KOPT-K1 (cell line): ENCODE results near the gene ACVR1.
"Not testable (repeated sequence)": the region's sequence is repeated elsewhere in the genome, so short reads cannot be mapped to it uniquely, and the experiment has no call there.

Experiments used
- H3K27ac ChIP-seq: fragments of 200-600 bp; sonication (generic); 2 replicates; pipeline ENCODE4 v1.5.1; 2016; ENCODE audit warnings: antibody characterized with exemption, mild to moderate bottlenecking, low read depth, low read length; ENCODE audit not compliant: poor library complexity, severe bottlenecking
- H3K36me3 ChIP-seq: fragments of 200-600 bp; sonication (generic); 2 replicates; pipeline ENCODE4 v1.5.1; 2017; ENCODE audit warnings: antibody characterized with exemption, mild to moderate bottlenecking, low read length, moderate library complexity; ENCODE audit not compliant: insufficient read depth
- H3K9me3 ChIP-seq: fragments of 200-600 bp; sonication (generic); 2 replicates; pipeline ENCODE4 v1.5.1; 2017; ENCODE audit warnings: antibody characterized with exemption, low read length, mild to moderate bottlenecking; ENCODE audit not compliant: insufficient read depth, poor library complexity, severe bottlenecking

Gene ACVR1

DNA sequence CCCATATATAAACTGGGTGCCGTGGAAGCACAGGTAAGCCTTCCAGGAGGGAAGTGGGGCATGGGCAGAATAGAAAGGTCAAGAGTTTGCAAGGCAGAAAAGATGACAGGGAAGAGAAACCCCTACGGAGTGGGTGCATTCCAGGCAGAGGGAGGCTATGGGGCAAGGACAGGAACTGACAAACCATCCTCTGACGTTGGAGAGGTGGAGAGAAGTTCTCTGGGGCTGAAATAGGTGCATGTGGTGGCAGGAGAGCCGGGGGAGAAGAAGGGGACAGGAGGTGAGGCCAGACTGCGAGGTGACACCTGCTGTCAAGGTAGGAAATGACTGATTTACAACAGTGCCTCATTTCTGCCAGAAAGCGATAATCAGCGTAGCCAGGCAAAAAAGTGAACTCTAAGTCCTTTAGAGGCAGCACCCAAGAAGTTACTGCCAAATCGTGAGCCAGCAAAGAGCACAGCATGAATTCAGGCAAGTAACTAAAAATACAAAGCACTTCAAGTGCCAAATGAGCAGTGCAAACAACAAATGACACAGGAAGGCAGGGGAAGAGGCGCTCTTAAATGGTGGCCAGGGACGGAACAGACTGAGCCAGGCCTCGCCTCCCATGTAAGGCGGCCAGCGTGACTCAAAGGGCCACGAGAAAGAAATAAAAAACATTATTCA is 134.2 kb downstream of the ACVR1 start:
- H3K36me3 ChIP-seq: no peaks in the 10 kb centered on the region
- no peak overlapping the region for H3K27ac ChIP-seq
- H3K9me3 ChIP-seq: no peaks in the 10 kb centered on the region

- Histone ChIP-seq H3K36me3 (no peaks in the 10 kb centered on the region), H3K27ac (no peak overlapping the region), H3K9me3 (no peaks in the 10 kb centered on the region)
These were observed 138.5 kb downstream of the ACVR1 start for GRCh38 chr2:157737656-157738055.

- H3K9me3 ChIP-seq: no peaks in the 10 kb centered on the region
- no peak overlapping the region for H3K27ac ChIP-seq
- H3K36me3 ChIP-seq: no peaks in the 10 kb centered on the region
These were observed 140.6 kb downstream of the ACVR1 start for GRCh38 chr2:157735532-157735931.

- H3K27ac ChIP-seq: no peak overlapping the region
- no peaks in the 10 kb centered on the region for H3K36me3 ChIP-seq
- H3K9me3 ChIP-seq: no peaks in the 10 kb centered on the region
These were observed 142.9 kb downstream of the ACVR1 start for GRCh38 chr2:157733263-157733662.

- no peak overlapping the region for H3K27ac ChIP-seq
- H3K9me3 ChIP-seq: no peaks in the 10 kb centered on the region
- H3K36me3 ChIP-seq: no peaks in the 10 kb centered on the region
These were observed 143.5 kb downstream of the ACVR1 start for GRCh38 chr2:157732596-157732995.

DNA sequence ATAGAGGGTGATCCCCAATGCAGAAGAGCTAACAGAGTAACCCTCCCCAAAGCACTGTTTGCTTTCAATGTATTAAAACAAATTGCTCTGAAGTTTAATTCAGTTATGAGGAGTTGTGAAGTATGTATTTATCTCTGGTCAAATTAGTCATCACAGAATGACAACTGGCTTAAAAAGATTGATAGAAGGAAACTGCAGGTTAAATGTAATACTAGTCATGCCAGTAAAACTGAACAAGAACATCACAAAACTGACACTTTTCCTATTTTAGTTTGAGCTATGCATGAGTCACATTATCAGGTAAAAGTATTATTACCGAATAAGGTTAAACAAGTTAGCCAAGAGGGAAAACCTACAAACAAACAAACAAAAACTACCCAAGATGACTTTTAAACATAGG is 148.4 kb downstream of the ACVR1 start:
- Histone ChIP-seq H3K36me3 (no peaks in the 10 kb centered on the region), H3K9me3 (peaks cover 11% of the 10 kb centered on the region), H3K27ac (no peak overlapping the region)

- no peak overlapping the region for H3K27ac ChIP-seq
- H3K9me3 ChIP-seq: peaks cover 17% of the 10 kb centered on the region
- H3K36me3 ChIP-seq: no peaks in the 10 kb centered on the region
These were observed 149.2 kb downstream of the ACVR1 start for GRCh38 chr2:157726946-157727345.

DNA sequence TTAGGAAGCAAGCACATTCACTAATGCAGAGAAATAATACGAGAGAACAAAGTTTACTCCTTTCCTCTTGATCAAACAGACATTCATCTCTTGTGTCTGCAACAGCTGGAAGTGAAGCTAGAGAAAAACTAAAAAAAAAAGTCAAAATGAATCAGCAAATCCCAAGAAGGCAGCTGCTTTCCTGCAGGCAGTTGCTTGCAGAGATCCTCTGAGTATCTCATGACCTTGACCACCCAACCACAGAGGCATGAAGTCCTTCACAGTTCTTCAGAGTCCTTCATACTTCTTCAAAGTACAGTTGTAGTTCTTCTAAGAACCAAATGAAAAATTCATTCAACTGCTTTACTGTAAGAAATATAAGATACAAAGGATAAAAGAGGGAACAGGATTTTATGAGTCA is 150.3 kb downstream of the ACVR1 start:
- no peaks in the 10 kb centered on the region for H3K36me3 ChIP-seq
- H3K9me3 ChIP-seq: peaks cover 23% of the 10 kb centered on the region
- no peak overlapping the region for H3K27ac ChIP-seq

DNA sequence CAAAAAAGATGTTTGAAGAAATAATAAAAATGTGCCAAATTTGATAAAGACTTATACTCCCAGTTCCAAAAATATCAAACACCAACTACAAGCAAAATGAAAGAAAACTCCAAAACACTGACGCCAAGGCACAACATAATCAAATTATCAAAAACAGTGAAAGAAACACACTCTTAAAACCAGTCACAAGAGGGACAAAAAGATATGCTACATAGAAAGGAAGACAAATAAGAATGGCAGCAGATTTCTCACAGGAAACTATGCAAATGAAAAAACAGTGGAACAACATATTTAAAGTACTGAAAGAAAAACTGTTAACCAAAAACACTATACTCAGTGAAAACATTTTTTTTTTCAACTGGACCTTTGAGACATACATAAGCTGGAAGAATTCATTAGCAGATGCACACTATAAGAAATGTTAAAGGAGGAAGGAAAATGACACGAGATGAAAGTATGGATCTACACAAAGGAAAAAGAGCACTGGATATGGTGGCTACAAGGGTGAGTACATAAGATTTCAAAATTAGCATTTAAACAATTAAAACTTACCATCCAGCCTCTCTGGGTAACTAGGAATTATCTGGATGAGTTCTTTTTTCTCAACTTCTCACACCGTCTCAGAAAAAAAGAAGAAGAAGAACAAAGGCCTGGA is 153.4 kb downstream of the ACVR1 start:
- Histone ChIP-seq H3K9me3 (peaks cover 23% of the 10 kb centered on the region), H3K36me3 (no peaks in the 10 kb centered on the region), H3K27ac (no peak overlapping the region)

GRCh38 chr2:157720504-157720903 is 155.6 kb downstream of the ACVR1 start:
- H3K36me3 ChIP-seq: no peaks in the 10 kb centered on the region

DNA sequence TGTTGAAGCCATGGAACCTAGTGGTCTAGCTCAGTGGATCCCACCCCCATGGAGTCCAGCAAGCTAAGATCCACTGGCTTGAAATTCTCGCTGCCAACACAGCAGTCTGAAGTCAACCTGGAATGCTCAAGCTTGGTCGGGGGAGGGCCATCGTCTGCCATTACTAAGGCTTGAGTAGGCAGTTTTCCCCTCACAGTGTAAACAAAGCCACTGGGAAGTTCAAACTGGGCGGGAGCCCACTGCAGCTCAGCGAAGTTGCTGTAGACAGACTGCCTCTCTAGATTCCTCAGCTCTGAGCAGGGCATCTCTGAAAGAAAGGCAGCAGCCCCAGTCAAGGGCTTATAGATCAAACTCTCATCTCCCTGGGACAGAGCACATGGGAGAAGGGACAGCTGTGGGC is 171.5 kb downstream of the ACVR1 start:
- not testable (repeated sequence) for H3K27ac ChIP-seq, H3K36me3 ChIP-seq, H3K9me3 ChIP-seq

More at GRCh38 chr2:157720504-157720903, 155.6 kb downstream of the ACVR1 start:
- H3K27ac ChIP-seq: no peak overlapping the region
- H3K9me3 ChIP-seq: peaks cover 23% of the 10 kb centered on the region

- H3K36me3 ChIP-seq, H3K27ac ChIP-seq, H3K9me3 ChIP-seq: not testable (repeated sequence)
These were observed 172.0 kb downstream of the ACVR1 start for GRCh38 chr2:157704148-157704547.

DNA sequence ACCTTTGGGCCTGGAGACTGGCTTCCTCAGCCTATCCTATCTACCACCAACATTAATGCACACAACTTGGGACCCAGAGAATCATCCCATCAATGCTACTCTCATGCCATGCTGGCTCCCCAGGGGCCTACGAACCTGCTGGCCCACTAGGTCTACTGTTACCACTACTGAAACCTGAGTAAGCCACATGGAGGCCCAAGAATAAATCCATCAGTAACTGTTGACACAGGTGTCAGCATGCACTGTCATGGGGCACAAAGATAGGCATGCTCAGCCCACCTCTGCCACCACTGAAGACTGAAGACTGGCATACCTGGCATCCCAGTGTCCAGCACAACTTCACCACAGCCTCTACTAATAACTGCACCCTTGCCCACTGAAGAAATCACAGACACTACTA is 176.3 kb downstream of the ACVR1 start:
- Histone ChIP-seq H3K36me3 (no peaks in the 10 kb centered on the region), H3K9me3 (no peaks in the 10 kb centered on the region), H3K27ac (no peak overlapping the region)

DNA sequence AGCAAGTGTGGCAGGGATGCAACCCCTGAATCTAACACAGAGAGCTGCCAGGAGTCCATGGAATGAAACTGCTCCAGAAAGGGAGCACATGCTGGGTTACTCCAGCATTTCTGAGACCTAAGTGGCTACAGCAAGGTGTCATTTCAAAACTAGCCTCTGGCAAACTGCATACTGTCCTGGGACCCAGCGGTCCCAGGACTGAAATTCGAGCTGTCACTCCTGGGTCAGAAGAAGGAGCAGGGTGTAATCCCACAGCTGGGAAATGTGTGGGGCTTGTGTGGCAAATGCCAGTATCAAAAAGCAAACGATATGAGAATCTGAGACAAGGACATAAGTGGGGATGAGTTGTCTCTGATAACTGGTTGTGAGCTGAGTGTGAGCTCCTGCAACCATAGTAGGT is 177.1 kb downstream of the ACVR1 start:
- H3K27ac ChIP-seq: no peak overlapping the region
- no peaks in the 10 kb centered on the region for H3K9me3 ChIP-seq
- H3K36me3 ChIP-seq: no peaks in the 10 kb centered on the region

- no peaks in the 10 kb centered on the region for H3K9me3 ChIP-seq
These were observed 177.7 kb downstream of the ACVR1 start for GRCh38 chr2:157698430-157698829.

GRCh38 chr2:157696036-157696435 is 180.1 kb downstream of the ACVR1 start:
- H3K36me3 ChIP-seq: no peaks in the 10 kb centered on the region
- H3K27ac ChIP-seq: no peak overlapping the region
- H3K9me3 ChIP-seq: no peaks in the 10 kb centered on the region

More at GRCh38 chr2:157698430-157698829, 177.7 kb downstream of the ACVR1 start:
- no peaks in the 10 kb centered on the region for H3K36me3 ChIP-seq
- H3K27ac ChIP-seq: no peak overlapping the region
